ENCODE measurements around the gene METRNL.
"Not testable (repeated sequence)": the region's sequence is repeated elsewhere in the genome, so short reads cannot be mapped to it uniquely, and the experiment has no call there.

Gene METRNL

GRCh38 chr17:83079352-83079747 lies at the start of gene METRNL:
Gene METRNL, plus strand, starts transcription at chr17:83079609. Its CDS starts 207 bp downstream, at chr17:83079816.
- no peak for TF ChIP-seq CTCF (IDR thresholded peaks at IDR 0.05; ENCODE audit: control extremely low read depth, extremely low read depth, low read depth, missing control alignments)
- DNase-seq (ENCODE audit: extremely low spot score) = peak; percentile 96
- ChIA-PET CTCF (no interaction called here), POLR2A (interaction anchor here (0.6 to 0.7 kb wide), 2 partner anchors 25 to 34 kb away, joined by 3 read pairs; no protein-coding TSS in a partner anchor)

GRCh38 chr17:83030432-83030831 lies 49.0 kb upstream of the METRNL start:
- ChIA-PET CTCF (no interaction called here), POLR2A (no interaction called here)
- no peak for DNase-seq (ENCODE audit: extremely low spot score)
- no peak for TF ChIP-seq CTCF (IDR thresholded peaks at IDR 0.05; ENCODE audit: control extremely low read depth, extremely low read depth, low read depth, missing control alignments)

GRCh38 chr17:83031321-83031945 lies 48.0 kb upstream of the METRNL start:
- POLR2A ChIA-PET = no interaction called here
- CTCF ChIA-PET = no interaction called here
- no peak for DNase-seq (ENCODE audit: extremely low spot score)
- TF ChIP-seq CTCF (IDR thresholded peaks at IDR 0.05; ENCODE audit: control extremely low read depth, extremely low read depth, low read depth, missing control alignments) = no peak

- POLR2A ChIA-PET; CTCF ChIA-PET; DNase-seq (ENCODE audit: extremely low spot score): not testable (repeated sequence)
Observed at GRCh38 chr17:83031946-83032451, 47.4 kb upstream of the METRNL start.

GRCh38 chr17:83032781-83033180 lies 46.6 kb upstream of the METRNL start:
- no peak for DNase-seq (ENCODE audit: extremely low spot score)
- no peak for TF ChIP-seq CTCF (IDR thresholded peaks at IDR 0.05; ENCODE audit: control extremely low read depth, extremely low read depth, low read depth, missing control alignments)
- ChIA-PET CTCF (no interaction called here), POLR2A (no interaction called here)

GRCh38 chr17:83034525-83034924 lies 44.9 kb upstream of the METRNL start:
- DNase-seq (ENCODE audit: extremely low spot score) = no peak
- ChIA-PET CTCF (interaction anchor here (0.8 to 1.5 kb wide), 3 partner anchors 16 to 166 kb away, joined by 3 read pairs; no protein-coding TSS in a partner anchor), POLR2A (no interaction called here)
- TF ChIP-seq CTCF (IDR thresholded peaks at IDR 0.05; ENCODE audit: control extremely low read depth, extremely low read depth, low read depth, missing control alignments) = no peak

GRCh38 chr17:83035722-83036121 lies 43.7 kb upstream of the METRNL start:
- no peak for DNase-seq (ENCODE audit: extremely low spot score)
- ChIA-PET CTCF (interaction anchor here (1.0 to 1.3 kb wide), 3 partner anchors 14 to 41 kb away, joined by 3 to 4 read pairs (median 3); no protein-coding TSS in a partner anchor), POLR2A (no interaction called here)
- TF ChIP-seq CTCF (IDR thresholded peaks at IDR 0.05; ENCODE audit: control extremely low read depth, extremely low read depth, low read depth, missing control alignments) = no peak

Data from GM10248 (cell line).